A673 (cell line): Measurements from ENCODE around the gene RIPOR3. TPM values are rescaled to one million over a fixed set of nuclear protein-coding genes. Genes with fewer than 3 reads are reported as not detected.

ENCODE experiments used
- BruUV-seq: library from RNA; stranded (reverse); fragments of 400-500 nt; replicated peaks from 2 replicates; lab custom pipeline; 2021; lab: Mats Ljungman, UMichigan
- CTCF ChIA-PET: fragments of 300-600 bp; sonication (Branson Sonifier 250); formaldehyde crosslinking; loops from one replicate; lab custom pipeline; 2022; ENCODE audit warnings: antibody characterized with exemption; lab: Charles Lee
- POLR2A ChIA-PET: fragments of 300-600 bp; sonication (Branson Sonifier 250); formaldehyde crosslinking; loops from one replicate; lab custom pipeline; 2022; ENCODE audit warnings: antibody characterized with exemption; ENCODE audit not compliant: low non-redundant PET; lab: Charles Lee
- DNase-seq: peaks from one replicate; pipeline ENCODE4 v3.0.0-alpha.2; 2015; ENCODE audit warnings: low spot score
- H3K27ac ChIP-seq: fragments of 200-600 bp; sonication (generic); 2 replicates; pipeline ENCODE4 v1.5.1; 2016; ENCODE audit warnings: mixed run types, low read depth, mild to moderate bottlenecking, mixed read lengths, antibody characterized with exemption, low read length; ENCODE audit not compliant: poor library complexity, severe bottlenecking
- H3K27me3 ChIP-seq: fragments of 200-600 bp; sonication (generic); replicated peaks from 2 replicates; pipeline ENCODE4 v1.6.1; 2017; ENCODE audit warnings: mixed run types, low read depth, mild to moderate bottlenecking, mixed read lengths, antibody characterized with exemption, low read length; ENCODE audit not compliant: insufficient read depth, poor library complexity
- H3K36me3 ChIP-seq: fragments of 200-600 bp; sonication (generic); 2 replicates; pipeline ENCODE4 v1.6.1; 2016; ENCODE audit warnings: mixed run types, mild to moderate bottlenecking, mixed read lengths, antibody characterized with exemption, low read length; ENCODE audit not compliant: insufficient read depth, poor library complexity, severe bottlenecking
- H3K4me1 ChIP-seq: fragments of 200-600 bp; sonication (generic); 2 replicates; pipeline ENCODE4 v1.6.1; 2017; ENCODE audit warnings: mixed run types, mild to moderate bottlenecking, mixed read lengths, antibody characterized with exemption, low read length; ENCODE audit not compliant: insufficient read depth, poor library complexity, severe bottlenecking
- H3K4me3 ChIP-seq: fragments of 200-600 bp; sonication (generic); 2 replicates; pipeline ENCODE4 v1.5.1; 2016; ENCODE audit warnings: low read depth, mixed run types, mild to moderate bottlenecking, mixed read lengths, low read length; ENCODE audit not compliant: poor library complexity, severe bottlenecking
- H3K9me3 ChIP-seq: fragments of 200-600 bp; sonication (generic); 2 replicates; pipeline ENCODE4 v1.6.1; 2016; ENCODE audit warnings: mixed run types, low read depth, mild to moderate bottlenecking, mixed read lengths, antibody characterized with exemption, low read length; ENCODE audit not compliant: poor library complexity, severe bottlenecking
- EZH2 ChIP-seq: fragments of 200-600 bp; sonication (generic); IDR thresholded peaks from 2 replicates; pipeline ENCODE4 v1.6.1; 2017; ENCODE audit warnings: borderline replicate concordance, low read depth, mild to moderate bottlenecking, mixed read lengths, antibody characterized with exemption, low read length; ENCODE audit not compliant: poor library complexity, severe bottlenecking
- intact Hi-C: fragments of 100-400 bp; cut with micrococcal nuclease; formaldehyde crosslinking; loops from one replicate; pipeline ENCODE4 v1.10.0; 2022; ENCODE audit not compliant: unreplicated experiment
- microRNA-seq: library from miRNA; unstranded; fragments of <30 nt; microRNA quantifications from one replicate; pipeline ENCODE4 v1.2.0, GENCODE V29; 2021
- total RNA-seq: library from RNA; stranded (reverse); gene quantifications from 2 replicates; pipeline ENCODE4 v1.2.3, GENCODE V29; 2021
- TF ChIP-seq, protein P1 (sequence below): fragments of 300-800, 200-600 bp; sonication (generic); conservative IDR thresholded peaks from 2 replicates; pipeline ENCODE4 v1.5.1; 2017; ENCODE audit warnings: low read depth, mild to moderate bottlenecking, antibody characterized with exemption, low read length, moderate library complexity, mixed read lengths

RIPOR3 gene
- total RNA-seq, 1 experiment from 2014 or later = 19.1 TPM

DNA sequence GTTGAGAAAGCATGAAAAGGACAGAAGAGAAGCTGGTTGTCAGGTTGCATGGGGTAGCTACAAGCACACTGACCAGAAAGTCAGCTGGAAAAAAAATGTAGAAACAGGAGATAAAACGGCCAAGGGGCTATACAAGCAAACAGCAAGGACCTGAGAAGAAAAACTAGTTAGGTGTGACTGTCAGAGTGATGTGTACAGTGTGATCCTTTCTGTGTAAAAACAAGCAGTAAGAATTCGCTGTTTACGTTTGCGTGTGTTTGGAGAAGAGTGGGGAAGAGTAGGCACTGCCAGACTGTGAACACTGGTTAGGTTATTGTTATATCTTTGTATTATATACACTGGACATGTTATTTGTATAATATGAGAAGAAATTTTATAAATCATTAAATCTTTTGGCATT is 153.1 kb downstream of the RIPOR3 start:
- Histone ChIP-seq H3K9me3 (no peaks in the 10 kb centered on the region), H3K27ac (no peak overlapping the region), H3K4me1 (peaks cover 21% of the 10 kb centered on the region), H3K27me3 (no peaks in the 10 kb centered on the region), H3K36me3 (no peaks in the 10 kb centered on the region), H3K4me3 (no peak overlapping the region)
- CTCF ChIA-PET = no interaction called here
- no peak for TF ChIP-seq EZH2
- TF ChIP-seq, protein P1, sequence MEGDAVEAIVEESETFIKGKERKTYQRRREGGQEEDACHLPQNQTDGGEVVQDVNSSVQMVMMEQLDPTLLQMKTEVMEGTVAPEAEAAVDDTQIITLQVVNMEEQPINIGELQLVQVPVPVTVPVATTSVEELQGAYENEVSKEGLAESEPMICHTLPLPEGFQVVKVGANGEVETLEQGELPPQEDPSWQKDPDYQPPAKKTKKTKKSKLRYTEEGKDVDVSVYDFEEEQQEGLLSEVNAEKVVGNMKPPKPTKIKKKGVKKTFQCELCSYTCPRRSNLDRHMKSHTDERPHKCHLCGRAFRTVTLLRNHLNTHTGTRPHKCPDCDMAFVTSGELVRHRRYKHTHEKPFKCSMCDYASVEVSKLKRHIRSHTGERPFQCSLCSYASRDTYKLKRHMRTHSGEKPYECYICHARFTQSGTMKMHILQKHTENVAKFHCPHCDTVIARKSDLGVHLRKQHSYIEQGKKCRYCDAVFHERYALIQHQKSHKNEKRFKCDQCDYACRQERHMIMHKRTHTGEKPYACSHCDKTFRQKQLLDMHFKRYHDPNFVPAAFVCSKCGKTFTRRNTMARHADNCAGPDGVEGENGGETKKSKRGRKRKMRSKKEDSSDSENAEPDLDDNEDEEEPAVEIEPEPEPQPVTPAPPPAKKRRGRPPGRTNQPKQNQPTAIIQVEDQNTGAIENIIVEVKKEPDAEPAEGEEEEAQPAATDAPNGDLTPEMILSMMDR = no peak
- intact Hi-C loops = no loop called here
- BruUV-seq = no TSS peak
- DNase-seq = no peak
- POLR2A ChIA-PET = no interaction called here

GRCh38 chr20:50537546-50538201 is 153.7 kb downstream of the RIPOR3 start:
- intact Hi-C loops = no loop called here
- Histone ChIP-seq H3K27ac (no peak overlapping the region), H3K9me3 (no peaks in the 10 kb centered on the region), H3K27me3 (no peaks in the 10 kb centered on the region), H3K4me1 (peaks cover 28% of the 10 kb centered on the region), H3K4me3 (no peak overlapping the region), H3K36me3 (no peaks in the 10 kb centered on the region)
- DNase-seq = no peak
- POLR2A ChIA-PET = interaction anchor here (0.7 kb wide), 1 partner anchor 14 kb away, joined by 5 read pairs; no protein-coding TSS in a partner anchor
- no TSS peak for BruUV-seq
- CTCF ChIA-PET = no interaction called here
- no peak for TF ChIP-seq EZH2
- TF ChIP-seq, protein P1 = no peak

- H3K4me1 ChIP-seq = peaks cover 37% of the 10 kb centered on the region
- no peak overlapping the region for H3K27ac ChIP-seq
- no peaks in the 10 kb centered on the region for H3K27me3 ChIP-seq
- BruUV-seq = no TSS peak
- CTCF ChIA-PET = no interaction called here
- intact Hi-C loops = no loop called here
- POLR2A ChIA-PET = no interaction called here
- H3K4me3 ChIP-seq = no peak overlapping the region
- DNase-seq = no peak
- H3K9me3 ChIP-seq = no peaks in the 10 kb centered on the region
- no peak for TF ChIP-seq EZH2
- TF ChIP-seq, protein P1 = no peak
- no peaks in the 10 kb centered on the region for H3K36me3 ChIP-seq
These were observed 155.0 kb downstream of the RIPOR3 start for GRCh38 chr20:50536333-50536732.

Small RNA genes within 50 kb of the gene (microRNA-seq; reads per million reads assigned to microRNA genes)
- gene MIR1302-5 (not detected), gene MIR645 (not detected)

Other genes with a start within 250 kb of the RIPOR3 start
- 47.4 and 47.8 TPM in 2 replicates for gene PTPN1, start 181.2 kb downstream of the RIPOR3 start, total RNA-seq
- 24.7 and 28.1 TPM in 2 replicates for gene PARD6B, start 40.0 kb upstream of the RIPOR3 start, total RNA-seq
- 28.4 and 35.2 TPM in 2 replicates for gene BCAS4, start 103.5 kb upstream of the RIPOR3 start, total RNA-seq
- 104 and 108 TPM in 2 replicates for gene ADNP, start 239.9 kb upstream of the RIPOR3 start, total RNA-seq